HEK293 (cell line): ENCODE results near the gene STK32C.

Experiments
- CTCF ChIA-PET: fragments of 350-600 bp; formaldehyde crosslinking; extraction: SDS; loops from one replicate; lab custom pipeline; 2021; ENCODE audit warnings: antibody characterized with exemption; lab: Yijun Ruan, JAX
- POLR2A ChIA-PET: fragments of 300-600 bp; formaldehyde crosslinking; extraction: SDS; loops from one replicate; lab custom pipeline; 2020; ENCODE audit warnings: antibody characterized with exemption, inconsistent platforms; lab: Yijun Ruan, JAX
- H3K27ac ChIP-seq: fragments of 200-500 bp; sonication (Bioruptor generic); 2 replicates; pipeline ENCODE4 v1.5.1; 2014; ENCODE audit warnings: low read depth, low read length, control low read depth, inconsistent platforms; ENCODE audit errors: extremely low read depth
- H3K36me3 ChIP-seq, 2 experiments: fragments of 200-500 bp in 1 of 2; sonication (Bioruptor generic) in 1 of 2; 1 replicate in 1 of 2; 2 replicates in 1 of 2; pipeline ENCODE4 v1.5.1; 2014 to 2017; ENCODE audit warnings: inconsistent platforms in 2 of 2, low read length in 2 of 2; ENCODE audit not compliant: control insufficient read depth in 2 of 2, insufficient read depth in 1 of 2
- H3K4me1 ChIP-seq: fragments of 200-500 bp; sonication (Bioruptor generic); 2 replicates; pipeline ENCODE4 v1.5.1; 2014; ENCODE audit warnings: mild to moderate bottlenecking, low read length, inconsistent platforms; ENCODE audit not compliant: control insufficient read depth, insufficient read depth
- H3K4me3 ChIP-seq: 2 replicates; pipeline ENCODE4 v1.5.1; 2011; ENCODE audit warnings: low read depth, mild to moderate bottlenecking, control low read depth, low read length, moderate library complexity
- H3K9me3 ChIP-seq: fragments of 200-500 bp; sonication (Bioruptor generic); 2 replicates; pipeline ENCODE4 v1.5.1; 2014; ENCODE audit warnings: low read depth, low read length, inconsistent platforms; ENCODE audit not compliant: control insufficient read depth, insufficient read depth
- KLF1 ChIP-seq: fragments of 450-650 bp; formaldehyde crosslinking; IDR thresholded peaks from 2 replicates; pipeline ENCODE4 v1.5.1; 2016; ENCODE audit warnings: missing biosample characterization, missing genetic modification characterization
- KLF16 ChIP-seq: fragments of 450-650 bp; formaldehyde crosslinking; IDR thresholded peaks from 2 replicates; pipeline ENCODE4 v1.5.1; 2017; ENCODE audit warnings: missing biosample characterization, missing genetic modification characterization
- KLF17 ChIP-seq: fragments of 450-650 bp; formaldehyde crosslinking; IDR thresholded peaks from 2 replicates; pipeline ENCODE4 v1.5.1; 2016; ENCODE audit warnings: missing biosample characterization, missing genetic modification characterization
- PRDM1 ChIP-seq: fragments of 450-650 bp; formaldehyde crosslinking; IDR thresholded peaks from 2 replicates; pipeline ENCODE4; 2016; ENCODE audit warnings: missing biosample characterization, missing genetic modification characterization
- PRDM4 ChIP-seq: fragments of 450-650 bp; formaldehyde crosslinking; IDR thresholded peaks from 2 replicates; pipeline ENCODE4 v1.5.1; 2017; ENCODE audit warnings: missing biosample characterization, missing genetic modification characterization
- PRDM6 ChIP-seq: fragments of 450-650 bp; formaldehyde crosslinking; IDR thresholded peaks from 2 replicates; pipeline ENCODE4 v1.5.1; 2017; ENCODE audit warnings: missing biosample characterization, missing genetic modification characterization
- REPIN1 ChIP-seq: fragments of 450-650 bp; formaldehyde crosslinking; IDR thresholded peaks from 2 replicates; pipeline ENCODE4 v1.5.1; 2017; ENCODE audit warnings: missing biosample characterization, missing genetic modification characterization, low read depth
- TRIM28 ChIP-seq: IDR thresholded peaks from 2 replicates; pipeline ENCODE4 v1.6.1; 2011; ENCODE audit warnings: low read length, control low read depth, borderline replicate concordance
- ZNF132 ChIP-seq: fragments of 450-650 bp; formaldehyde crosslinking; IDR thresholded peaks from 2 replicates; pipeline ENCODE4 v1.5.1; 2017; ENCODE audit warnings: missing biosample characterization, missing genetic modification characterization, borderline replicate concordance
- ZNF146 ChIP-seq: fragments of 450-650 bp; formaldehyde crosslinking; IDR thresholded peaks from 2 replicates; pipeline ENCODE4 v1.5.1; 2016; ENCODE audit warnings: missing biosample characterization, missing genetic modification characterization
- ZNF148 ChIP-seq: fragments of 450-650 bp; formaldehyde crosslinking; IDR thresholded peaks from 2 replicates; pipeline ENCODE4 v1.5.0; 2017; ENCODE audit warnings: missing biosample characterization, missing genetic modification characterization, borderline replicate concordance
- ZNF2 ChIP-seq: fragments of 450-650 bp; formaldehyde crosslinking; IDR thresholded peaks from 2 replicates; pipeline ENCODE4 v1.5.1; 2016; ENCODE audit warnings: missing biosample characterization, missing genetic modification characterization
- ZNF211 ChIP-seq: fragments of 450-650 bp; formaldehyde crosslinking; IDR thresholded peaks from 2 replicates; pipeline ENCODE4 v1.5.1; 2016; ENCODE audit warnings: low read depth, missing biosample characterization, missing genetic modification characterization
- ZNF266 ChIP-seq: fragments of 450-650 bp; formaldehyde crosslinking; IDR thresholded peaks from 2 replicates; pipeline ENCODE4 v1.5.1; 2016; ENCODE audit warnings: missing biosample characterization, missing genetic modification characterization, low read depth
- ZNF302 ChIP-seq: fragments of 450-650 bp; formaldehyde crosslinking; IDR thresholded peaks from 2 replicates; pipeline ENCODE4 v1.5.1; 2016; ENCODE audit warnings: missing biosample characterization, missing genetic modification characterization, low read depth
- ZNF311 ChIP-seq: fragments of 450-650 bp; formaldehyde crosslinking; IDR thresholded peaks from 2 replicates; pipeline ENCODE4 v1.5.1; 2017; ENCODE audit warnings: missing biosample characterization, missing genetic modification characterization, borderline replicate concordance
- ZNF341 ChIP-seq: fragments of 450-650 bp; formaldehyde crosslinking; IDR thresholded peaks from 2 replicates; pipeline ENCODE4; 2016; ENCODE audit warnings: low read depth, missing biosample characterization, missing genetic modification characterization
- ZNF416 ChIP-seq: fragments of 450-650 bp; formaldehyde crosslinking; IDR thresholded peaks from 2 replicates; pipeline ENCODE4 v1.5.1; 2016; ENCODE audit warnings: missing biosample characterization, missing genetic modification characterization
- ZNF488 ChIP-seq: fragments of 450-650 bp; formaldehyde crosslinking; IDR thresholded peaks from 2 replicates; pipeline ENCODE4 v1.5.1; 2016; ENCODE audit warnings: missing biosample characterization, missing genetic modification characterization
- ZNF514 ChIP-seq: fragments of 450-650 bp; formaldehyde crosslinking; IDR thresholded peaks from 2 replicates; pipeline ENCODE4 v1.5.1; 2016; ENCODE audit warnings: missing biosample characterization, missing genetic modification characterization
- ZNF623 ChIP-seq: fragments of 450-650 bp; formaldehyde crosslinking; IDR thresholded peaks from 2 replicates; pipeline ENCODE4 v1.5.1; 2016; ENCODE audit warnings: missing biosample characterization, missing genetic modification characterization
- ZNF629 ChIP-seq: fragments of 450-650 bp; formaldehyde crosslinking; IDR thresholded peaks from 2 replicates; pipeline ENCODE4 v1.5.1; 2017; ENCODE audit warnings: missing biosample characterization, missing genetic modification characterization
- ZNF777 ChIP-seq: fragments of 450-650 bp; formaldehyde crosslinking; IDR thresholded peaks from 2 replicates; pipeline ENCODE4 v1.5.1; 2017; ENCODE audit warnings: missing biosample characterization, missing genetic modification characterization, borderline replicate concordance
- ZNF792 ChIP-seq: fragments of 450-650 bp; formaldehyde crosslinking; IDR thresholded peaks from 2 replicates; pipeline ENCODE4 v1.5.1; 2016; ENCODE audit warnings: missing biosample characterization, missing genetic modification characterization

Gene STK32C

GRCh38 chr10:132203256-132204077 is 104.3 kb downstream of the STK32C start:
- Histone ChIP-seq H3K27ac (no peak overlapping the region), H3K9me3 (no peaks in the 10 kb centered on the region), H3K4me1 (no peaks in the 10 kb centered on the region), H3K36me3 (no peaks in the 10 kb centered on the region), H3K4me3 (no peak overlapping the region)
- no peak for TF ChIP-seq ZNF302 (tag by site-specific recombination)
- TF ChIP-seq ZNF211 (tag by site-specific recombination), result no peak
- TF ChIP-seq ZNF148 (tag by site-specific recombination), result no peak
- no peak for TF ChIP-seq ZNF514 (tag by site-specific recombination)
- no peak for TF ChIP-seq ZNF2
- no peak for TF ChIP-seq ZNF629
- no peak for TF ChIP-seq ZNF777 (tag by site-specific recombination)
- TF ChIP-seq ZNF623 (tag by site-specific recombination), result no peak
- TF ChIP-seq KLF16 (tag by site-specific recombination), result no peak
- no peak for TF ChIP-seq KLF1 (tag by site-specific recombination)
- no peak for TF ChIP-seq ZNF488
- TF ChIP-seq KLF17 (tag by site-specific recombination), result no peak
- TF ChIP-seq PRDM4, result no peak
- TF ChIP-seq TRIM28, result no peak
- no peak for TF ChIP-seq ZNF146 (tag by site-specific recombination)
- TF ChIP-seq PRDM1, result no peak
- TF ChIP-seq ZNF416 (tag by site-specific recombination), result no peak
- CTCF ChIA-PET, result no interaction called here
- POLR2A ChIA-PET, result no interaction called here

- no peaks in the 10 kb centered on the region for H3K36me3 ChIP-seq
- TF ChIP-seq ZNF266 (tag by site-specific recombination) (no peak), ZNF311 (tag by site-specific recombination) (no peak), ZNF341 (tag by site-specific recombination) (no peak), ZNF132 (no peak), ZNF792 (tag by site-specific recombination) (no peak), REPIN1 (no peak), PRDM6 (tag by site-specific recombination) (no peak)
These were observed 105.4 kb downstream of the STK32C start for GRCh38 chr10:132202070-132202970.

More at GRCh38 chr10:132202070-132202970, 105.4 kb downstream of the STK32C start:
- H3K4me1 ChIP-seq, result no peaks in the 10 kb centered on the region
- ChIA-PET POLR2A (no interaction called here), CTCF (no interaction called here)
- H3K9me3 ChIP-seq, result no peaks in the 10 kb centered on the region
- no peak overlapping the region for H3K4me3 ChIP-seq
- no peak overlapping the region for H3K27ac ChIP-seq
